WTC11 (cell line): ENCODE results near the gene CRISP2. TPM values are rescaled to one million over a fixed set of nuclear protein-coding genes. Genes with fewer than 3 reads are reported as not detected.

Experiments used
- ATAC-seq: fragments of 200-7000 bp; cut with Tn5 transposase; 2 replicates; pipeline ENCODE4 v1.10.0; 2021; ENCODE audit warnings: mild to moderate bottlenecking, moderate library complexity
- CTCF ChIA-PET: fragments of 300-600 bp; sonication (Branson Sonifier 250); formaldehyde crosslinking; loops from one replicate; lab custom pipeline; 2021; ENCODE audit warnings: antibody characterized with exemption; lab: Charles Lee
- POLR2A ChIA-PET: fragments of 350-600 bp; sonication (Branson Sonifier 250); formaldehyde crosslinking; loops from one replicate; lab custom pipeline; 2021; ENCODE audit warnings: antibody characterized with exemption; lab: Charles Lee
- DNase-seq: peaks from one replicate; pipeline ENCODE4 v3.0.0; 2021; ENCODE audit warnings: low spot score
- H3K27ac Mint-ChIP-seq: 2 replicates; pipeline ENCODE4 v1.8.0; 2021; ENCODE audit warnings: mixed read lengths
- H3K27me3 Mint-ChIP-seq: 2 replicates; pipeline ENCODE4 v1.8.0; 2021; ENCODE audit warnings: low read depth, mild to moderate bottlenecking, moderate library complexity, mixed read lengths
- H3K36me3 Mint-ChIP-seq: 2 replicates; pipeline ENCODE4 v1.8.0; 2021; ENCODE audit warnings: mixed read lengths
- H3K4me1 Mint-ChIP-seq: 2 replicates; pipeline ENCODE4 v1.8.0; 2022; ENCODE audit warnings: mixed read lengths
- H3K4me3 Mint-ChIP-seq: 2 replicates; pipeline ENCODE4 v1.8.0; 2021; ENCODE audit warnings: mild to moderate bottlenecking, moderate library complexity, mixed read lengths
- H3K9me3 Mint-ChIP-seq: 2 replicates; pipeline ENCODE4 v1.8.0; 2021; ENCODE audit warnings: mixed read lengths
- CBFB ChIP-seq: sonication (generic); formaldehyde crosslinking; IDR thresholded peaks from 2 replicates; pipeline ENCODE4 v1.8.1; 2022; ENCODE audit warnings: mild to moderate bottlenecking, low read depth, missing genetic modification reagents
- FOXJ3 ChIP-seq: sonication (generic); formaldehyde crosslinking; IDR thresholded peaks from 2 replicates; pipeline ENCODE4 v1.9.0; 2021; ENCODE audit warnings: missing genetic modification reagents, mild to moderate bottlenecking, borderline replicate concordance
- FOXK1 ChIP-seq: sonication (generic); formaldehyde crosslinking; IDR thresholded peaks from 2 replicates; pipeline ENCODE4 v1.8.0; 2022; ENCODE audit warnings: mild to moderate bottlenecking, moderate library complexity, missing genetic modification reagents
- GABPB1 ChIP-seq: sonication (generic); formaldehyde crosslinking; IDR thresholded peaks from 2 replicates; pipeline ENCODE4 v1.8.1; 2023; ENCODE audit warnings: mild to moderate bottlenecking, missing genetic modification reagents
- JUN ChIP-seq: sonication (generic); formaldehyde crosslinking; IDR thresholded peaks from 2 replicates; pipeline ENCODE4 v1.8.0; 2023; ENCODE audit warnings: mild to moderate bottlenecking, missing genetic modification reagents
- NFYB ChIP-seq: sonication (generic); formaldehyde crosslinking; conservative IDR thresholded peaks from 2 replicates; pipeline ENCODE4 v1.8.0; 2022; ENCODE audit warnings: low read depth, missing genetic modification reagents
- NR1H2 ChIP-seq: sonication (generic); formaldehyde crosslinking; IDR thresholded peaks from 2 replicates; pipeline ENCODE4 v1.9.0; 2021; ENCODE audit warnings: mild to moderate bottlenecking, moderate library complexity, missing genetic modification reagents
- RELA ChIP-seq: sonication (generic); formaldehyde crosslinking; IDR thresholded peaks from 2 replicates; pipeline ENCODE4 v1.8.1; 2022; ENCODE audit warnings: missing genetic modification reagents, mild to moderate bottlenecking, borderline replicate concordance
- TCF7 ChIP-seq: sonication (generic); formaldehyde crosslinking; IDR thresholded peaks from 2 replicates; pipeline ENCODE4 v1.8.0; 2022; ENCODE audit warnings: mild to moderate bottlenecking, low read depth, missing genetic modification reagents, moderate library complexity
- ZNF138 ChIP-seq: sonication (generic); formaldehyde crosslinking; conservative IDR thresholded peaks from 2 replicates; pipeline ENCODE4 v1.8.1; 2022; ENCODE audit warnings: mild to moderate bottlenecking, moderate library complexity, missing genetic modification reagents
- ZNF219 ChIP-seq: sonication (generic); formaldehyde crosslinking; IDR thresholded peaks from 2 replicates; pipeline ENCODE4 v1.8.0; 2023; ENCODE audit warnings: missing genetic modification reagents, mild to moderate bottlenecking, borderline replicate concordance
- ZNF396 ChIP-seq: fragments of 250-450 bp; sonication (Bioruptor Pico); IDR thresholded peaks from 2 replicates; pipeline ENCODE4 v1.8.0; 2021; ENCODE audit warnings: mild to moderate bottlenecking, moderate library complexity, borderline replicate concordance
- total RNA-seq: library from RNA; stranded (reverse); gene quantifications from 3 replicates; pipeline ENCODE4 v1.2.3, GENCODE V29; 2021
- TF ChIP-seq, protein P1 (sequence below): fragments of 250-450 bp; sonication (Bioruptor Pico); IDR thresholded peaks from 2 replicates; pipeline ENCODE4 v1.9.0; 2021; ENCODE audit warnings: moderate library complexity, mild to moderate bottlenecking, inconsistent platforms, borderline replicate concordance
- TF ChIP-seq, protein P2 (sequence below): fragments of 250-450 bp; sonication (Bioruptor Pico); IDR thresholded peaks from 2 replicates; pipeline ENCODE4 v1.8.0; 2021; ENCODE audit warnings: mild to moderate bottlenecking
- TF ChIP-seq, protein P3 (sequence below): sonication (generic); formaldehyde crosslinking; IDR thresholded peaks from 2 replicates; pipeline ENCODE4 v1.8.0; 2022; ENCODE audit warnings: mild to moderate bottlenecking, missing genetic modification reagents
- TF ChIP-seq, protein P4 (sequence below): sonication (generic); formaldehyde crosslinking; conservative IDR thresholded peaks from 2 replicates; pipeline ENCODE4 v1.8.1; 2023; ENCODE audit warnings: mild to moderate bottlenecking, low read depth, missing genetic modification reagents, moderate library complexity
- TF ChIP-seq, protein P5 (sequence below): fragments of 250-450 bp; sonication (Bioruptor Pico); IDR thresholded peaks from 2 replicates; pipeline ENCODE4 v1.9.0; 2021; ENCODE audit warnings: mild to moderate bottlenecking, borderline replicate concordance
- TF ChIP-seq, protein P6 (sequence below): sonication (generic); formaldehyde crosslinking; IDR thresholded peaks from 2 replicates; pipeline ENCODE4 v1.8.1; 2023; ENCODE audit warnings: mild to moderate bottlenecking, missing genetic modification reagents

The CRISP2 gene
- total RNA-seq, 1 experiment from 2014 or later: not detected

DNA sequence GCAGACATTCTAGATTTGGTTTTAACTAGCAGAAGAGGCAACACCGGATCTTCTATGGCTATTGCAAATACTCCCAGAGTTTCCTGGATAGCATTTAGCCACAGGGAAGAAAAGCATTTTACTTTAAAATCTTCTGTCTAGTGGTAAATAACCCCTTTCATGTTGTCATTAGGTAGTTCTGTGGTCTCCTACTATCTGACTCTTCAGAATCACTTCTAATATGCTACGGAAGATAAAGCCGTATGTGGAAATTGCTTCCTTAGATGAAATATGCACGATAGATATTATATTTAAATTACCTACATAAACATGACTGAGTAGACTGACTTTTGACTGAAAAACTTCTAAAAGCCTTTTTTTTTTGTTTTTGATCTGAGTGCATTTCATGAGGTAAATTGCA is 30.1 kb upstream of the CRISP2 start:
- ATAC-seq: no peak
- DNase-seq: no peak
- Mint-ChIP-seq H3K27me3 (no peaks in the 10 kb centered on the region), H3K27ac (no peak overlapping the region), H3K4me1 (no peaks in the 10 kb centered on the region), H3K9me3 (no peaks in the 10 kb centered on the region), H3K36me3 (no peaks in the 10 kb centered on the region), H3K4me3 (no peak overlapping the region)
- ChIA-PET POLR2A (no interaction called here), CTCF (no interaction called here)
- TF ChIP-seq FOXJ3 (CRISPR knock-in tag): no peak
- TF ChIP-seq, protein P1, sequence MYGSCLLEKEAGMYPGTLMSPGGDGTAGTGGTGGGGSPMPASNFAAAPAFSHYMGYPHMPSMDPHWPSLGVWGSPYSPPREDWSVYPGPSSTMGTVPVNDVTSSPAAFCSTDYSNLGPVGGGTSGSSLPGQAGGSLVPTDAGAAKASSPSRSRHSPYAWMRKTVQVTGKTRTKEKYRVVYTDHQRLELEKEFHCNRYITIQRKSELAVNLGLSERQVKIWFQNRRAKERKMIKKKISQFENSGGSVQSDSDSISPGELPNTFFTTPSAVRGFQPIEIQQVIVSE (CRISPR knock-in tag): no peak
- TF ChIP-seq, protein P2, sequence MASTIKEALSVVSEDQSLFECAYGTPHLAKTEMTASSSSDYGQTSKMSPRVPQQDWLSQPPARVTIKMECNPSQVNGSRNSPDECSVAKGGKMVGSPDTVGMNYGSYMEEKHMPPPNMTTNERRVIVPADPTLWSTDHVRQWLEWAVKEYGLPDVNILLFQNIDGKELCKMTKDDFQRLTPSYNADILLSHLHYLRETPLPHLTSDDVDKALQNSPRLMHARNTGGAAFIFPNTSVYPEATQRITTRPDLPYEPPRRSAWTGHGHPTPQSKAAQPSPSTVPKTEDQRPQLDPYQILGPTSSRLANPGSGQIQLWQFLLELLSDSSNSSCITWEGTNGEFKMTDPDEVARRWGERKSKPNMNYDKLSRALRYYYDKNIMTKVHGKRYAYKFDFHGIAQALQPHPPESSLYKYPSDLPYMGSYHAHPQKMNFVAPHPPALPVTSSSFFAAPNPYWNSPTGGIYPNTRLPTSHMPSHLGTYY (CRISPR knock-in tag): no peak
- TF ChIP-seq GABPB1 (CRISPR knock-in tag): no peak
- TF ChIP-seq NFYB (CRISPR knock-in tag): no peak
- no peak for TF ChIP-seq ZNF396 (CRISPR knock-in tag)
- TF ChIP-seq, protein P3, sequence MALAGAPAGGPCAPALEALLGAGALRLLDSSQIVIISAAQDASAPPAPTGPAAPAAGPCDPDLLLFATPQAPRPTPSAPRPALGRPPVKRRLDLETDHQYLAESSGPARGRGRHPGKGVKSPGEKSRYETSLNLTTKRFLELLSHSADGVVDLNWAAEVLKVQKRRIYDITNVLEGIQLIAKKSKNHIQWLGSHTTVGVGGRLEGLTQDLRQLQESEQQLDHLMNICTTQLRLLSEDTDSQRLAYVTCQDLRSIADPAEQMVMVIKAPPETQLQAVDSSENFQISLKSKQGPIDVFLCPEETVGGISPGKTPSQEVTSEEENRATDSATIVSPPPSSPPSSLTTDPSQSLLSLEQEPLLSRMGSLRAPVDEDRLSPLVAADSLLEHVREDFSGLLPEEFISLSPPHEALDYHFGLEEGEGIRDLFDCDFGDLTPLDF (CRISPR knock-in tag): no peak
- TF ChIP-seq, protein P4, sequence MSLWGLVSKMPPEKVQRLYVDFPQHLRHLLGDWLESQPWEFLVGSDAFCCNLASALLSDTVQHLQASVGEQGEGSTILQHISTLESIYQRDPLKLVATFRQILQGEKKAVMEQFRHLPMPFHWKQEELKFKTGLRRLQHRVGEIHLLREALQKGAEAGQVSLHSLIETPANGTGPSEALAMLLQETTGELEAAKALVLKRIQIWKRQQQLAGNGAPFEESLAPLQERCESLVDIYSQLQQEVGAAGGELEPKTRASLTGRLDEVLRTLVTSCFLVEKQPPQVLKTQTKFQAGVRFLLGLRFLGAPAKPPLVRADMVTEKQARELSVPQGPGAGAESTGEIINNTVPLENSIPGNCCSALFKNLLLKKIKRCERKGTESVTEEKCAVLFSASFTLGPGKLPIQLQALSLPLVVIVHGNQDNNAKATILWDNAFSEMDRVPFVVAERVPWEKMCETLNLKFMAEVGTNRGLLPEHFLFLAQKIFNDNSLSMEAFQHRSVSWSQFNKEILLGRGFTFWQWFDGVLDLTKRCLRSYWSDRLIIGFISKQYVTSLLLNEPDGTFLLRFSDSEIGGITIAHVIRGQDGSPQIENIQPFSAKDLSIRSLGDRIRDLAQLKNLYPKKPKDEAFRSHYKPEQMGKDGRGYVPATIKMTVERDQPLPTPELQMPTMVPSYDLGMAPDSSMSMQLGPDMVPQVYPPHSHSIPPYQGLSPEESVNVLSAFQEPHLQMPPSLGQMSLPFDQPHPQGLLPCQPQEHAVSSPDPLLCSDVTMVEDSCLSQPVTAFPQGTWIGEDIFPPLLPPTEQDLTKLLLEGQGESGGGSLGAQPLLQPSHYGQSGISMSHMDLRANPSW (CRISPR knock-in tag): no peak
- no peak for TF ChIP-seq NR1H2 (CRISPR knock-in tag)
- TF ChIP-seq TCF7 (CRISPR knock-in tag): no peak
- TF ChIP-seq, protein P5, sequence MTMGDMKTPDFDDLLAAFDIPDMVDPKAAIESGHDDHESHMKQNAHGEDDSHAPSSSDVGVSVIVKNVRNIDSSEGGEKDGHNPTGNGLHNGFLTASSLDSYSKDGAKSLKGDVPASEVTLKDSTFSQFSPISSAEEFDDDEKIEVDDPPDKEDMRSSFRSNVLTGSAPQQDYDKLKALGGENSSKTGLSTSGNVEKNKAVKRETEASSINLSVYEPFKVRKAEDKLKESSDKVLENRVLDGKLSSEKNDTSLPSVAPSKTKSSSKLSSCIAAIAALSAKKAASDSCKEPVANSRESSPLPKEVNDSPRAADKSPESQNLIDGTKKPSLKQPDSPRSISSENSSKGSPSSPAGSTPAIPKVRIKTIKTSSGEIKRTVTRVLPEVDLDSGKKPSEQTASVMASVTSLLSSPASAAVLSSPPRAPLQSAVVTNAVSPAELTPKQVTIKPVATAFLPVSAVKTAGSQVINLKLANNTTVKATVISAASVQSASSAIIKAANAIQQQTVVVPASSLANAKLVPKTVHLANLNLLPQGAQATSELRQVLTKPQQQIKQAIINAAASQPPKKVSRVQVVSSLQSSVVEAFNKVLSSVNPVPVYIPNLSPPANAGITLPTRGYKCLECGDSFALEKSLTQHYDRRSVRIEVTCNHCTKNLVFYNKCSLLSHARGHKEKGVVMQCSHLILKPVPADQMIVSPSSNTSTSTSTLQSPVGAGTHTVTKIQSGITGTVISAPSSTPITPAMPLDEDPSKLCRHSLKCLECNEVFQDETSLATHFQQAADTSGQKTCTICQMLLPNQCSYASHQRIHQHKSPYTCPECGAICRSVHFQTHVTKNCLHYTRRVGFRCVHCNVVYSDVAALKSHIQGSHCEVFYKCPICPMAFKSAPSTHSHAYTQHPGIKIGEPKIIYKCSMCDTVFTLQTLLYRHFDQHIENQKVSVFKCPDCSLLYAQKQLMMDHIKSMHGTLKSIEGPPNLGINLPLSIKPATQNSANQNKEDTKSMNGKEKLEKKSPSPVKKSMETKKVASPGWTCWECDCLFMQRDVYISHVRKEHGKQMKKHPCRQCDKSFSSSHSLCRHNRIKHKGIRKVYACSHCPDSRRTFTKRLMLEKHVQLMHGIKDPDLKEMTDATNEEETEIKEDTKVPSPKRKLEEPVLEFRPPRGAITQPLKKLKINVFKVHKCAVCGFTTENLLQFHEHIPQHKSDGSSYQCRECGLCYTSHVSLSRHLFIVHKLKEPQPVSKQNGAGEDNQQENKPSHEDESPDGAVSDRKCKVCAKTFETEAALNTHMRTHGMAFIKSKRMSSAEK (CRISPR knock-in tag): no peak
- no peak for TF ChIP-seq CBFB
- TF ChIP-seq ZNF138 (CRISPR knock-in tag): no peak
- TF ChIP-seq, protein P6, sequence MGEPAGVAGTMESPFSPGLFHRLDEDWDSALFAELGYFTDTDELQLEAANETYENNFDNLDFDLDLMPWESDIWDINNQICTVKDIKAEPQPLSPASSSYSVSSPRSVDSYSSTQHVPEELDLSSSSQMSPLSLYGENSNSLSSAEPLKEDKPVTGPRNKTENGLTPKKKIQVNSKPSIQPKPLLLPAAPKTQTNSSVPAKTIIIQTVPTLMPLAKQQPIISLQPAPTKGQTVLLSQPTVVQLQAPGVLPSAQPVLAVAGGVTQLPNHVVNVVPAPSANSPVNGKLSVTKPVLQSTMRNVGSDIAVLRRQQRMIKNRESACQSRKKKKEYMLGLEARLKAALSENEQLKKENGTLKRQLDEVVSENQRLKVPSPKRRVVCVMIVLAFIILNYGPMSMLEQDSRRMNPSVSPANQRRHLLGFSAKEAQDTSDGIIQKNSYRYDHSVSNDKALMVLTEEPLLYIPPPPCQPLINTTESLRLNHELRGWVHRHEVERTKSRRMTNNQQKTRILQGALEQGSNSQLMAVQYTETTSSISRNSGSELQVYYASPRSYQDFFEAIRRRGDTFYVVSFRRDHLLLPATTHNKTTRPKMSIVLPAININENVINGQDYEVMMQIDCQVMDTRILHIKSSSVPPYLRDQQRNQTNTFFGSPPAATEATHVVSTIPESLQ (CRISPR knock-in tag): no peak
- TF ChIP-seq RELA (CRISPR knock-in tag): no peak
- TF ChIP-seq JUN (CRISPR knock-in tag): no peak
- no peak for TF ChIP-seq ZNF219 (CRISPR knock-in tag)
- no peak for TF ChIP-seq FOXK1 (CRISPR knock-in tag)
